COLO668 (cell line): ENCODE results near the gene G2E3.
"Not testable (repeated sequence)": the region's sequence is repeated elsewhere in the genome, so short reads cannot be mapped to it uniquely, and the experiment has no call there.

ENCODE experiments used
- DNase-seq: peaks from one replicate; lab custom pipeline; 2025; ENCODE audit not compliant: unreplicated experiment; lab: John Stamatoyannopoulos, UW

Gene G2E3

DNA sequence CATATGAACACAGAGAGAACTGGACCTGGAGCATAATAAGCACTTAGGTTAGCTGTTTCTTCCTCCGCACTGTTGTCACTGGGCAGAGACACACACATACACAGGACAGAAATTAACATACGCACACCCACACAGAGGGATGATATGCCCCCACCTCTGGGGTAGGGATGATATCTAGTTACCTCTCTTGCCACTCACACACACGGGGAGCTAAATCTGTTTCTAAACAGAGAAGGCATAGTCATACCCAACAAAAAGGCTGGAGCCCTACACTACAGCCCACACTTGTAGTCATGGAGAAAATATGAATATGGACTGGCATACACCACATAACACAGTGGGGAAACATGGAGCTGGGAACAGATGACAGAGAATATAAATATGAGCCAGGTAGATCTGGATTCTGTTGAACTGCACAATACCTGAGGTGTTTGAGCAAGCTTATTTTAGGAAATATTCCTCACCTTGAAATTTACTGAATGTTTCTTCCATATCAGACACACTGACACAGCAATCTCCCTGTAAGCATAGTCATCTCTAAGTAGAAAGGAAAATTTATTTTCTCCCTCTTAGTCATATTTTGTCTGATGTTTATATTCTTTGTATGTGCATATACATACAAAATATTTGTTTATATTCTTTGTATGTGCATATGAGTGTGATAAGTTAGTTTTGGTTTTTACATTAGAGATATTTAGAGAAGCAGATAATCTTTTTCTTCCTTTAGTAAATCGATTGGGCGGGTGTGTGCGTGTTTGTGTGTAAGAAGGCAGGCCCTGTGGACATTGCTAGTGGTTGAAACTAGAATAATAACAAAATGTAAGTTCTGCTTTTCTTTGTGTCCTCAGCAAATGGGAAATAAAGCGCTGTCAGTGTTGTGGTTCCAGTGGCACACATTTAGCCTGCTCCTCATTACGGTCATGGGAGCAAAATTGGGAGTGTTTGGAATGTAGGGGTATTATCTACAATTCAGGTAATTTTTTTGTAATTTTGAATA lies 42.3 kb downstream of the G2E3 start:
- DNase-seq = no peak

DNA sequence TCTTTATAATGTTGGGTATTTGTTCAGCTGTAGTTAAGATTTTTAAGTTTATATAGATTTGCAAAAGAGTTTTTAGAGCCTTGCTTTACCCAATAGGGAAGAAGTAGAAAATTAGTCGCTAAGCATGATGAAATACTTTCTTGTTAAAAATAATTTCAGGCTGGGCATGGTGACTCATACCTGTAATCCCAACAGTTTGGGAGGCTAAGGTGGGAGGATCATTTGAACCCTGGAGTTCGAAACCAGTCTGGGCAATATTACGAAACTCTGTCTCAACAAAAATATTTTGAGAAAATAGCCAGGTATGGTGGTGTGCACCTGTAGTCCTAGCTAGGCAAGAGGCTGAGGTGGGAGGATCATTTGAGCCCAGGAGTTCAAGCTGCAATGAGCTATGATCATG lies 44.4 kb downstream of the G2E3 start:
- DNase-seq = no peak

GRCh38 chr14:30604696-30605095 lies 45.7 kb downstream of the G2E3 start:
- not testable (repeated sequence) for DNase-seq

DNA sequence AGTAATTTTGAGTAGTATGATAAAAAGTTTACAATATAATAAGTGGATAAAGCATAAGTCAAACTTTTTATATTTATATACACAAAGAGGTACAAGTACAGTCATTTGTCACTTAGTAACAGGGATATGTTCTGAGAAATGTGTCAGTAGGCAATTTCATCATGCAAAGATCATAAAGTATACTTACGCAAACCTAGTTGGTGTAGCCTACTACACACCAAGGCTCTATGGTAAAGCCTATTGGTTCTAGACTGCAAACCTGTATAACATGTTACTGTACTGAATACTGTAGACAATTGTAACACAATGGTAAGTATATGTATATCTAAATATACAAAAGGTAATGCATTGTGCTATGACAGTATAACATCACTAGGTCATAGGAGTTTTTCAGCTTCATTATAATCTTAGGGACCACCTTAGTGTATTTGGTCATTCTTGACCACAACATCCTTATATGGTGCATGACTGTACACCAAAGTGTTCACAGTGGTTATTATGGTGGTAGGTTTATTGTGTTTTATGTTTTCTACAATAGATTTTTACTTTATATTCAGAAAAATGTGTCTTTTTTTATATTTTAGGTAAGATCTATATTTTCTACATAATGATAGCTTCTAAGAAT lies 48.3 kb downstream of the G2E3 start:
- no peak for DNase-seq

DNA sequence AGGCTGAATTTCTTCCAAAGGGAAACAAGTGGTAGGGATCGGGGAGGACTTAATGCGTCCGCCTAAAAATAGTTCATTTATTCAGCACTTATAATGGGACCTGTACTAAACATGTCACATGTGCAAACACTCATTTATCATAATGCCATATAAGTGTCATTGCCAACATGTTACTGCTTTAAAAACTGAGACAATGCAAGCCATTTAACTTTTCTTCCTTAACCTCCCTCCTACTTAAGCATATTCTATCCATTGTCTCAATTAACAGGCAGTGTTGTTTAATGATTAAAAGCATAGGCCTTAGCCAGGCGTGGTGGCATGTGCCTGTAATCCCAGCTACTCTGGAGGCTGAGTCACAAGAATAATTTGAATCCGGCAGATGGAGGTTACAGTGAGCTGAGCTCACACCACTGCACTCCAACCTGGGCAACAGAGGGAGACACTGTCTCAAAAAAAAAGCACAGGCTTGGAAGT lies 49.6 kb downstream of the G2E3 start:
- DNase-seq = no peak

DNA sequence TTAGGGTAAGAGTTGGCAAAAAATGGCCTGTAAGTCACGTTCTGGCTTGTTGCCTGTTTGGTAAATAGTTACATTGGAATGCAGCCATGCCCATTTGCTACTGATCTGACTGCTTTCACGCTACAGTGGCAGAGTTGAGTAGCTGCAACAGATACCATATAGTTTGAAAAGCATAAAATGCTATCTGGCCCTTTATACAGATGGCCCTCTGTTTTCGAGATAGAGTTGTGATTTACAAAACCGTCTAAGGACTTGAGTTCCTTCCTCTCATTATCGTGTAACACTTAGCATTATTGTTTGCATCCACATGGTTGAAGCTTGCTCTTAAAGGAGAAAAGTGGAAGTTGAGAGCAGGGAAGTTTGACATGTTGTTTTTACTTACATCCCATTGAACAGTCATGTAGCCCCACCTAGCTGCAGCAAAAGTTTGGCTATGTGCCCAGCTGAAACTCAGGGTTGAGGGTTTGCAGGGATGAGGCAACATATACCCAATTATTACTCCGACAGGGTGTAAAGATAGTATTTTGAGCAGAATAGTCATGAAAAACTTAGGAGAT lies 51.9 kb downstream of the G2E3 start:
- peak; percentile 37 for DNase-seq

DNA sequence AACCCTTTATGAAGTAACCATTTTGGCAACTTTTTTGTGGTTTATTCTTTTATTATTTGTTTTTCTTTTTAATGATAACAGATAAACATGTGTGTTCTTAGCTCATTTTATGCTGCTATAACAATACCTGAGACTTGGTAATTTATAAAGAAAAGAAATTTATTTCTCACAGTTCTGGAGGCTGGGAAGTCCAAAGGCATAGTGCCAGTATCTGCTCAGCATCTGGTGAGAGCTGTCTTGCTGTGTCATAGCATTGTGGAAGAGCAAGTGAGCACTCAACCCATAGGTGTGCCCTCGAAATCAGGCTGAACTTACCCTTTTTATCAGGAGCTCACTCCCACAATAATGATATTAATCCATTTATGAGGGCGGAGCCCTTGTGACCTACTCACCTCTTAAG lies 55.2 kb downstream of the G2E3 start:
- DNase-seq = no peak

- DNase-seq = no peak
Measured at GRCh38 chr14:30620178-30620577, 61.2 kb downstream of the G2E3 start.

GRCh38 chr14:30621354-30621939 lies 62.5 kb downstream of the G2E3 start:
- no peak for DNase-seq

DNA sequence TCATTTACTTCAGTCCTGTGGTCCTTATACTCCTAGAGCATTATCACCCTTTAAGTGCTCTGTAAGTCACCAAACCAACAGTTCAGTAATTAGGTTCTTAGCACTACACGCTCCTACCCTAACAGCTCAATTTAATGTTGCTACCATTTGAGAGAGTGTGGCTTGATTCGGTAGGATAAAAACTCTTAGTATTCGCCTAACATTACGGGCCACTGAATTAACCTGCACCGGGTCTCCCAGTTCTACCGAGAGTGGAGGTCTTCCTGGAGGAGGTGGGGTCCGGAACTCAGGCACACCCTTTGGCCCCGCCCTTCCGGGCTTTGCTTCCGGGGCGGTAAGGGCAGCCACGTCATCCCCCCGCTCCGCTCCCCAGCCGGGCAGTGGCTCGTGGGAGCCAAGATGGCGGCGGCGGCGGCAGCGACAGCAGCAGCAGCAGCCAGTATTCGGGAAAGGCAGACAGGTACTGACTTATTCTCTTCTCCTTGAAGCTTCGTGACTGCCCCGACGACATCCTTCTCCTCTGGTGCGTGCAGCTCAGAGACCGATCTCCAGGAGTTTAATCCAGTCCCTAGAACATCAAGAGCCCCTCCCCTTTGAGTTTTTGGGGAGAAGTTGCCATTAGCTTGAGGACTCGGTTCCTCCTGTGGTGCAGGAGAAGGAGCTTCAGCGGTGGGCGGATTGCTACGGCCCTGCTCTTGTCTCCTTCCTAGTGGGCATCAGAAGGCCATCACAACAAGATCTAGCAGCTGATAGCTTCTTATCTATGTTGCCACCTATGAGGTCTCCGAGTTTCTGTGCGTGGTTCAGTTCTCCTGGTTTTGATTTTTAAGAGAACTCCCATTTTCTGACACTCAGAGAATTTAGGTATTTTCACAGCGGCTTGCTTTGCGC lies 63.2 kb downstream of the G2E3 start, which contains the start of gene SCFD1:
Gene SCFD1 (plus strand): TSS at position 380 of the 891 bp plus-strand sequence. CDS start 20 bp downstream, at position 400.
- peak; percentile 98 for DNase-seq

DNA sequence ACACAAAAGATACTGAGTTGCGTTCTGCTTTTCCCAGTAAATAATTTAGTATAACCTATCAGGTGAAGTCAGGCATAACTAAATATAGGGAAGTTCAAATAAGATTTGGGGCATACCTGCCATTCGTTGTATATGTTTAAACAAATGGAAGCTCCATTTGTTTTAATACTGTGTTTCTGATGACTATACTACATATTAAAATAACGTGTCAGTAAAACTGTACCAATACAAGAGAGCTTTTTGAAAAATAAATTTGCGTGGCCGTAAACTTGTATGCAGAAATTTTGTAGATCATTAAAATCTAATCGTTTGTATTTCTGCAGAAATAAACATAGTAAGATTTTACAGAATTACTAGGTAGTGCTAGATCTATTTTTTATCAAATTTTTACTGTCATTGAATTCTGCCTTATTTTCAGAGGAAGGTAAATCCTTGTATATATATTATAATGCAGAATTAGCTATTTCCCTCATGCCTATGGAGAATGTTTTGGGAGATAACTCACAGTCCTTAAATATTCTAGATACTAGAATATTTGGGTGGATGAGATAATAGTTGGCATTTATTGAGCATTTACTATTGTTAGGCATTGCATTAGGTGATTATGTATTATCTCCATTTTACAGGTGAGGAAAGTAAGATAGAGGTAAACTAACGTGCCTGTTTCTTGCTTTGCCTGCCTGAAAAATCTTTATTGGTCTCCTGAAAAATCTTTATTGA lies 64.6 kb downstream of the G2E3 start:
- DNase-seq = no peak

DNA sequence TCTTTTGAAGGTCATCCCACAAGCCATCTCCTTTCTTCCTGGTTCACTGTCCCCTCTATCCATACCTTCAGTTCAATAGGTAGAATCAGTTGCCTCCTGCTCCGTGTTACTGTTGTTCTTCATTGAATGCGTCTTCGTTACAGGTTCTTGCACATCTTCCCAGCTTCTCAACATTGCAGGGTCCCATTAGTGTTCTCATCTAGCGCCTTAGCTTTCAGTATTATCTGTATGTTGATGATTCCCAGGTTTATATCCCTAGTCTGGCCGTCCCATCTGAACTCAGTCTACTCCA lies 65.1 kb downstream of the G2E3 start:
- no peak for DNase-seq

DNA sequence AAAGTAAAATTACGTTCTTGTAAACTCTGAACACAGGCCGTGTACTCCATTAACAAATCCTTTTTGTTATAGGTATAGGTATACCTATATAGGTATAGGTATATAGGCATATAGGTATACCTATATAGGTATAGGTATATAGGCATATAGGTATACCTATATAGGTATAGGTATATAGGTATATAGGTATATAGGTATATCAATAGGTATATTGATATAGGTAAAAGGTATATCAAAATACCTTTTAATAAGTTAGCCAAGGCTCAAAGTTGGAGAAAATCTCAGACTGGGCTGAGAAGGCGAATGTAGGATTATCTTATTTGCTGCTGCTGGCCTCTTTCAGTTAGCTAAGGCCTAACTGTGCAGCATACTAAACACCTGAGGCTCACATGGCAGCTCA lies 66.6 kb downstream of the G2E3 start:
- DNase-seq = no peak

- DNase-seq = not testable (repeated sequence)
Measured at GRCh38 chr14:30629432-30629831, 70.5 kb downstream of the G2E3 start.

- no peak for DNase-seq
Measured at GRCh38 chr14:30630248-30630647, 71.3 kb downstream of the G2E3 start.

GRCh38 chr14:30632730-30633129 lies 73.8 kb downstream of the G2E3 start:
- no peak for DNase-seq

DNA sequence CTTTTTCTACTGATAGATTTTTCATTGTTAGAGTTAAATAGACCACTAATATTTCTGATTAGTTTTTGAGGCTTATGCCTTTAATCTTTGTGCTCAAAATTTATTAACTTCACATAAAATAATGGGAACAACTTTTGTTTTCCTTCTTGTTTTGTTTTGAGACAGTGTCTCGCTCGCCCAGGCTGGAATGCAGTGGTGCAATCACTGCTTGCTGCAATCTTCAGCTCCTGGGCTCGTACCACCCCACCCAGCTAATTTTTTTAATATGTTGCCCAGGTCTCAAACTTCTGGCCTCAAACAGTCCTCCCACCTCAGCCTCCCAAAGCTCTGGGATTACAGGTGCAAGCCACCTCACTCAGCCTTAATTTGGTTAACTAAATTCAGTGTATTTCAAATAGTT lies 80.0 kb downstream of the G2E3 start:
- DNase-seq = no peak

DNA sequence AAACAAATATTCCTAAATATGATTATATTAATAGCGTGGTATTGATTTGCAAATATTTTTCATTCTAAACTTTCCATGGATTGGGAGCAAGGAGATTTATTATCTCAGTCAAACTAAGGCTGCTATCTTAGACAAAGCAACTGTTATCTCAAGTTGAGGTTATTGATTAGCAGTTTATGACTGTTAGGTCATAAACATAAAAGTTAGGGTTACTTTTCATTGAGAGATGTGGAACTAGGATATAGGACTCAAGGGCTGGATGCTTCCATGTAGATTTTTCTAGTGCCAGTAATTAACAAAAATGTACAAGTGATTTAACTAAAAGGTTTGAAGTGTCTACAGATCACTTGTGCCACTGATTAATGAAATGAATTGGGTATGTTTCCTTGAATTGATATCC lies 82.2 kb downstream of the G2E3 start:
- DNase-seq = no peak

DNA sequence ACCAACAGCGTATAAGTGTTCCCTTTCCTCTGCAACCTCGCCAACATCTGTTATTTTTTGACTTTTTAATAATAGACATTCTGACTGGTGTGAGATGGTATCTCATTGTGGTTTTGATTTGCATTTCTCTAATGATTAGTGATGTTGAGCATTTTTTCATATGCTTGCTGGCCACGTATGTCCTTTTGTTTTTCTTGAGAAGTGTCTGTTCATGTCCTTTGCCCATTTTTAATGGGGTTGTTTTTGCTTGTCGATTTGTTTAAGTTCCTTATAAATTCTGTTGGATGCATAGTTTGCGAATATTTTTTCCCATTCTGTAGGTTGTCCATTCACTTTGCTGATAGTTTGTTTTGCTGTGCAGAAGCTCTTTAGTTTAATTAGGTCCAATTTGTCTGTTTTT lies 85.5 kb downstream of the G2E3 start:
- not testable (repeated sequence) for DNase-seq

GRCh38 chr14:30645600-30645999 lies 86.6 kb downstream of the G2E3 start:
- DNase-seq = no peak
